Neural progenitor cell (in vitro differentiated cells): ENCODE data around the gene CBFB.

Experiments used
- CTCF ChIP-seq: fragments of 200-600 bp; sonication (generic); IDR thresholded peaks from 2 replicates; pipeline ENCODE4 v1.5.1; 2017; ENCODE audit warnings: antibody characterized with exemption, mild to moderate bottlenecking
- EZH2phosphoT487 ChIP-seq: fragments of 200-600 bp; sonication (generic); IDR thresholded peaks from 2 replicates; pipeline ENCODE4 v1.6.1; 2017; ENCODE audit warnings: antibody characterized with exemption

GRCh38 chr16:67144943-67145342 lies 116.0 kb downstream of the CBFB start:
- TF ChIP-seq CTCF (no peak), EZH2phosphoT487 (no peak)
